OCI-LY3 (cell line): ENCODE data around the gene RNF11.

Source experiments
- EZH2phosphoT487 ChIP-seq: fragments of 200-600 bp; shearing (Covaris generic); IDR thresholded peaks from 2 replicates; pipeline ENCODE4 v1.6.1; 2018; ENCODE audit warnings: antibody characterized with exemption, mixed run types, low read depth
- TF ChIP-seq, protein P1 (sequence below): fragments of 200-600, 300-600 bp; sonication (generic); IDR thresholded peaks from 2 replicates; pipeline ENCODE4 v1.5.1; 2014; ENCODE audit warnings: antibody characterized with exemption, low read length, low read depth

DNA sequence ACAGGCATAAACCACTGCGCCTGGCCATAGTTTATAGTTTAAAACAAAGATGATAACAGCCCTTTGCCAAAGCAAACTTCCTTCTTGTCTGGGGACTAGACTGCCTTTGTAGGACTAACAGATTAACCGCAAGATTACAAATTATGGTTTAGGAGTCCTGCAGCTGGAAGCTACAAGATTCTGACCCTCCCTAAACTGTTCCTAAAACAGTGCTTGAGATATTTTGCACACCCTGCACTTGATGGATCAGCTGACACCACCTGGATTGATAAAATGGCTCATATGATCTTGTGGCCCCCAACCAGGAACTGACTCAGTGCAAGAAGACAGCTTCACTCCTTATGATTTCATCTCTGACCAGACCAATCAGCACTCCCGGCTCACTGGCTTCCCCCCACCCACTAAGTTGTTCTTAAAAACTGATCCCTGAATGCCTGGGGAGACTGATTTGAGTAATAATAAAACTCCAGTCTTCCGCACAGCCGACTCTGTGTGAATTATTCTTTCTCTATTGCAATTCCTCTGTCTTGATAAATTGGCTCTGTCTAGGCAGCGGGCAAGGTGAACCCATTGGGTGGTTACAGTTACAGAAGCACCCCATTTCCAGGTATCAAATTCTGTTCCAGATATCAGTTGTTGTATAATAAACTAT lies 13.8 kb upstream of the RNF11 start:
- TF ChIP-seq, protein P1, sequence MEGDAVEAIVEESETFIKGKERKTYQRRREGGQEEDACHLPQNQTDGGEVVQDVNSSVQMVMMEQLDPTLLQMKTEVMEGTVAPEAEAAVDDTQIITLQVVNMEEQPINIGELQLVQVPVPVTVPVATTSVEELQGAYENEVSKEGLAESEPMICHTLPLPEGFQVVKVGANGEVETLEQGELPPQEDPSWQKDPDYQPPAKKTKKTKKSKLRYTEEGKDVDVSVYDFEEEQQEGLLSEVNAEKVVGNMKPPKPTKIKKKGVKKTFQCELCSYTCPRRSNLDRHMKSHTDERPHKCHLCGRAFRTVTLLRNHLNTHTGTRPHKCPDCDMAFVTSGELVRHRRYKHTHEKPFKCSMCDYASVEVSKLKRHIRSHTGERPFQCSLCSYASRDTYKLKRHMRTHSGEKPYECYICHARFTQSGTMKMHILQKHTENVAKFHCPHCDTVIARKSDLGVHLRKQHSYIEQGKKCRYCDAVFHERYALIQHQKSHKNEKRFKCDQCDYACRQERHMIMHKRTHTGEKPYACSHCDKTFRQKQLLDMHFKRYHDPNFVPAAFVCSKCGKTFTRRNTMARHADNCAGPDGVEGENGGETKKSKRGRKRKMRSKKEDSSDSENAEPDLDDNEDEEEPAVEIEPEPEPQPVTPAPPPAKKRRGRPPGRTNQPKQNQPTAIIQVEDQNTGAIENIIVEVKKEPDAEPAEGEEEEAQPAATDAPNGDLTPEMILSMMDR, result no peak
- no peak for TF ChIP-seq EZH2phosphoT487
